PFSK-1 (cell line): ENCODE data around the gene HTR1E.

Source experiments
- FOXP2 ChIP-seq: optimal IDR thresholded peaks from 2 replicates; pipeline ENCODE3; 2011; ENCODE audit warnings: borderline replicate concordance, control low read depth, inconsistent platforms; ENCODE audit not compliant: insufficient read depth; ENCODE audit errors: extremely low read length, extremely low read depth
- POLR2AphosphoS5 ChIP-seq: IDR thresholded peaks from 2 replicates; pipeline ENCODE4 v1.6.1; 2012; ENCODE audit warnings: low read depth, mild to moderate bottlenecking, control low read depth, low read length, moderate library complexity
- REST ChIP-seq, 2 experiments: IDR thresholded peaks; 2 replicates each; pipeline versions ENCODE4 v1.6.1 to v1.8.0; 2011 to 2012; ENCODE audit warnings: low read depth in 2 of 2, low read length in 2 of 2, control low read depth in 1 of 2, inconsistent platforms in 1 of 2, mild to moderate bottlenecking in 1 of 2, moderate library complexity in 1 of 2; ENCODE audit not compliant: insufficient read depth in 1 of 2
- SIN3A ChIP-seq: IDR thresholded peaks from 2 replicates; pipeline ENCODE4 v1.6.1; 2012; ENCODE audit warnings: mild to moderate bottlenecking, low read length, moderate library complexity, borderline replicate concordance; ENCODE audit not compliant: insufficient read depth
- TAF1 ChIP-seq: IDR thresholded peaks from 2 replicates; pipeline ENCODE4 v1.6.1; 2012; ENCODE audit warnings: low read length, control low read depth, borderline replicate concordance; ENCODE audit not compliant: insufficient read depth

The HTR1E gene

GRCh38 chr6:86943819-86944407 is 6.6 kb downstream of the HTR1E start:
- TF ChIP-seq TAF1 (no peak), SIN3A (no peak), REST (IDR thresholded peaks at IDR 0.05; ENCODE audit: insufficient read depth in 1 of 2, low read depth in 2 of 2, low read length in 2 of 2) (no peak), POLR2AphosphoS5 (no peak)

GRCh38 chr6:86949771-86950170 is 12.4 kb downstream of the HTR1E start:
- no peak for TF ChIP-seq TAF1
- no peak for TF ChIP-seq SIN3A
- no peak for TF ChIP-seq FOXP2
- TF ChIP-seq REST (IDR thresholded peaks at IDR 0.05; ENCODE audit: insufficient read depth in 1 of 2, low read depth in 2 of 2, low read length in 2 of 2) = no peak
- no peak for TF ChIP-seq POLR2AphosphoS5

GRCh38 chr6:86952991-86953390 is 15.7 kb downstream of the HTR1E start:
- no peak for TF ChIP-seq POLR2AphosphoS5
- TF ChIP-seq TAF1 = no peak
- no peak for TF ChIP-seq REST (IDR thresholded peaks at IDR 0.05; ENCODE audit: insufficient read depth in 1 of 2, low read depth in 2 of 2, low read length in 2 of 2)

GRCh38 chr6:86959656-86960055 is 22.3 kb downstream of the HTR1E start:
- TF ChIP-seq SIN3A = no peak
- TF ChIP-seq FOXP2 = no peak
- no peak for TF ChIP-seq REST (IDR thresholded peaks at IDR 0.05; ENCODE audit: insufficient read depth in 1 of 2, low read depth in 2 of 2, low read length in 2 of 2)
- no peak for TF ChIP-seq TAF1
- no peak for TF ChIP-seq POLR2AphosphoS5

- no peak for TF ChIP-seq SIN3A
- no peak for TF ChIP-seq TAF1
- no peak for TF ChIP-seq REST (IDR thresholded peaks at IDR 0.05; ENCODE audit: insufficient read depth in 1 of 2, low read depth in 2 of 2, low read length in 2 of 2)
- no peak for TF ChIP-seq FOXP2
- TF ChIP-seq POLR2AphosphoS5 = no peak
Measured at GRCh38 chr6:86961455-86962200, 24.3 kb downstream of the HTR1E start.
